ENCODE results near the gene TBXA2R. TPM values are rescaled to one million over a fixed set of nuclear protein-coding genes. Genes with fewer than 3 reads are reported as not detected.
A peak's percentile ranks its signal among the peaks of the same experiment; 100 is the strongest.

The TBXA2R gene
- total RNA-seq, 1 experiment from 2014 or later, result 0.15 TPM

- no peaks in the 10 kb centered on the region for H3K9me2 ChIP-seq (replicated peaks; ENCODE audit: insufficient read depth, low read length)
- H2AFZ ChIP-seq (ENCODE audit: low read length), result no peak overlapping the region
- peaks cover 7% of the 10 kb centered on the region; the same call in 1 of the 2 replicates for H3K4me1 ChIP-seq (ENCODE audit: low read length)
- H3K9me3 ChIP-seq (ENCODE audit: low read length), result no peaks in the 10 kb centered on the region
- no peaks in the 10 kb centered on the region for H3K27me3 ChIP-seq (ENCODE audit: low read length)
- no peak overlapping the region for H3K9ac ChIP-seq (ENCODE audit: low read length)
- H4K20me1 ChIP-seq (ENCODE audit: insufficient read depth, low read depth, low read length), result peaks cover 5% of the 10 kb centered on the region; the same call in 1 of the 2 replicates
- no peaks in the 10 kb centered on the region for H3K36me3 ChIP-seq (ENCODE audit: insufficient read depth, low read length)
- H3K4me2 ChIP-seq (ENCODE audit: low read depth, low read length, poor library complexity, severe bottlenecking), result no peak overlapping the region
- H3K4me3 ChIP-seq (ENCODE audit: low read length), result no peak overlapping the region
- no peaks in the 10 kb centered on the region for H3K79me2 ChIP-seq (ENCODE audit: low read length)
- no peak overlapping the region for H3K27ac ChIP-seq (ENCODE audit: low read length)
- DNase-seq, result no peak
Measured at GRCh38 chr19:3601021-3601420, 5.7 kb downstream of the TBXA2R start.

- no peak overlapping the region for H3K4me2 ChIP-seq (ENCODE audit: low read depth, low read length, poor library complexity, severe bottlenecking)
- no peaks in the 10 kb centered on the region for H3K9me3 ChIP-seq (ENCODE audit: low read length)
- no peak overlapping the region for H3K27ac ChIP-seq (ENCODE audit: low read length)
- H3K9ac ChIP-seq (ENCODE audit: low read length), result no peak overlapping the region
- no peaks in the 10 kb centered on the region for H3K27me3 ChIP-seq (ENCODE audit: low read length)
- no peaks in the 10 kb centered on the region for H3K36me3 ChIP-seq (ENCODE audit: insufficient read depth, low read length)
- H3K9me2 ChIP-seq (replicated peaks; ENCODE audit: insufficient read depth, low read length), result no peaks in the 10 kb centered on the region
- H2AFZ ChIP-seq (ENCODE audit: low read length), result no peak overlapping the region
- H3K79me2 ChIP-seq (ENCODE audit: low read length), result no peaks in the 10 kb centered on the region
- DNase-seq, result no peak
- no peaks in the 10 kb centered on the region for H4K20me1 ChIP-seq (ENCODE audit: insufficient read depth, low read depth, low read length)
- no peak overlapping the region for H3K4me3 ChIP-seq (ENCODE audit: low read length)
- H3K4me1 ChIP-seq (ENCODE audit: low read length), result peaks cover under 1% of the 10 kb centered on the region; the same call in 1 of the 2 replicates
Measured at GRCh38 chr19:3599776-3600187, 6.9 kb downstream of the TBXA2R start.

DNA sequence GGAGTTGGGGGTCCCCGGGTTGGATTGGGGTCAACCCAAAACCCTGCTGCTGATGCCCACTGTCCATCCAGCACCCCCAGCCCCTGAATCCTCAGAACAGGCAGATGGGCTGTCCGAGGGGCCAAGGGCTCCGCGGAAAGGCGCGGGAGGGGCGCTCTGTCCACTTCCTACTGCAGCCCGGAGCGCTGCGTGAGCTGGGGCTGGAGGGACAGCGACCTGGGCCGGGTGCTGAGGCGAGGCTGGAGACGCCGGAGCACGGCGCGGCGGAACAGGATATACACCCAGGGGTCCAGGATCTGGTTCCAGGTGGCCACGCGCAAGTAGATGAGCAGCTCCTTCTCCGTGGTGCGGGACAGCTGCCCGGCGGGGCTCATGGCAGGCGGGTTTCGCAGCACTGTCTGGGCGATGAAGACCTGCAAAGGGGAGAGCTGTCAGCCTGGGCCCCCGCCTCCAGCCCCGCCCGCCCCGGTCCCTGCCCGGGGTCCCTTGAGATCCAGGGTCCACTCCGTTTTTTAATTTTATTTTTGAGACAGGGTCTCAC lies 11.1 kb downstream of the TBXA2R start:
- Histone ChIP-seq H4K20me1 (ENCODE audit: insufficient read depth, low read depth, low read length) (no peaks in the 10 kb centered on the region), H3K9ac (ENCODE audit: low read length) (no peak overlapping the region), H3K9me2 (replicated peaks; ENCODE audit: insufficient read depth, low read length) (no peaks in the 10 kb centered on the region), H3K36me3 (ENCODE audit: insufficient read depth, low read length) (no peaks in the 10 kb centered on the region), H3K4me3 (ENCODE audit: low read length) (no peak overlapping the region), H3K4me1 (ENCODE audit: low read length) (no peaks in the 10 kb centered on the region), H3K27me3 (ENCODE audit: low read length) (no peaks in the 10 kb centered on the region), H3K27ac (ENCODE audit: low read length) (no peak overlapping the region), H2AFZ (ENCODE audit: low read length) (no peak overlapping the region), H3K79me2 (ENCODE audit: low read length) (no peaks in the 10 kb centered on the region), H3K4me2 (ENCODE audit: low read depth, low read length, poor library complexity, severe bottlenecking) (no peak overlapping the region), H3K9me3 (ENCODE audit: low read length) (peaks cover 12% of the 10 kb centered on the region)
- DNase-seq, result no peak

DNA sequence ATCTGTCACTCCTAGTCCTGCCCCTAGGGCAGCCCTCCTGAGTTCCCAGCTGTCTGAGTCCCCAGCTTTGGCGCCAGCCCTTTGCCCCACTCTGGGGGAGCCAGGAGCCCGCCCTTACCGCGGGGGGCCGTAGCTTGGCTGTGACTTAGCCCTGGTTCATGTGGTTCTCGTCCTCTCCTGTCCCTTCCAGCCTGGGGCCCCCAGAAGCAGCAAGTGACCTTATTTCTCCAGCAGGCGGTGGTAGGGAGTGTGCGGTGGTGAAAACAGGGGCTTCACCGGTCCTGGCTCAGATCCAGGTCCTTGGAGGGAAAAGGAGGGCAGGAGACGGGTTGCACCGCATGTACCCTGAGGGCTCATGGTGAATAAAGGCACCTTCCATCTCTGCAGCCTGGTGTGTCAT lies 13.5 kb downstream of the TBXA2R start:
- Histone ChIP-seq H2AFZ (ENCODE audit: low read length) (no peak overlapping the region), H3K9ac (ENCODE audit: low read length) (no peak overlapping the region), H3K27ac (ENCODE audit: low read length) (no peak overlapping the region), H3K9me3 (ENCODE audit: low read length) (peaks cover 16% of the 10 kb centered on the region), H3K27me3 (ENCODE audit: low read length) (no peaks in the 10 kb centered on the region), H4K20me1 (ENCODE audit: insufficient read depth, low read depth, low read length) (no peaks in the 10 kb centered on the region), H3K4me2 (ENCODE audit: low read depth, low read length, poor library complexity, severe bottlenecking) (no peak overlapping the region), H3K79me2 (ENCODE audit: low read length) (no peaks in the 10 kb centered on the region), H3K4me1 (ENCODE audit: low read length) (no peaks in the 10 kb centered on the region), H3K36me3 (ENCODE audit: insufficient read depth, low read length) (no peaks in the 10 kb centered on the region), H3K9me2 (replicated peaks; ENCODE audit: insufficient read depth, low read length) (no peaks in the 10 kb centered on the region), H3K4me3 (ENCODE audit: low read length) (no peak overlapping the region)
- DNase-seq, result peak; percentile 20

DNA sequence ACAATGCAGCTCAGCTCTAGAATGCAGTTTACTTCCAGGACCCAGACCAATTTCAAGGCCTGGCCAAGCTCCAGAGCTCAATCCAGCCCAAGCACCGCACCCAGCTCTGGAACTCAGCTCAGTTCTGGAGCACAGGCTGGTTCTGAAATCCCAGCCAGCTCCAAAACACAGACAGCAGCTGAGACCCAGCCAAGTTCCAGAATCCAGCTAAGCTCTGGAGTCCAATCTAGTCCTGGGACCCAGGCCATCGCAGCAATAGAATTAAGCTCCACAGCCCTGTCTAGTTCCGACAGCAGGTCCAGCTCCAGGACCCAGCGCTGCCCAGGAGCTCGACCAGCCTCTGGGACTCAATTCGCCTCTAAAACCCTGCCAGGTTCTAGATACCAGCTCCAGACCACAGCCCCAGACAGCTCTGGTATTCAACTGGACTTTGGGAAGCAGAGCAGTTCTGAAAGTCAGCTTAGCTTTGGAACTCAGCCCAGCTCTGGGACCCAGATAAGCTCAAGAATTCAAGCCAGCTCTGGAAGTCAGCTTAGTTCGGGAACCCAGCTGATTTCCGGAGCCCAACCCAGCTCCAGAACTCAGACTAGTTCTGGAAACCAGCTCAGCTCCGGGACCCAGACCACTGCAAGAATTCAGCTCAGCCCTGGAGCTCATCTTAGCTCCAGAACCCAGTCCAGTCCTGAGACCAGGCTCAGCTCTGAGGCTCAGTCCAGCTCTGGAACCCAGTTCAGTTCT lies 14.6 kb downstream of the TBXA2R start:
- no peaks in the 10 kb centered on the region for H3K9me2 ChIP-seq (replicated peaks; ENCODE audit: insufficient read depth, low read length)
- no peak overlapping the region for H3K4me2 ChIP-seq (ENCODE audit: low read depth, low read length, poor library complexity, severe bottlenecking)
- peak; percentile 20 for DNase-seq
- no peaks in the 10 kb centered on the region for H3K27me3 ChIP-seq (ENCODE audit: low read length)
- no peaks in the 10 kb centered on the region for H3K36me3 ChIP-seq (ENCODE audit: insufficient read depth, low read length)
- no peak overlapping the region for H3K27ac ChIP-seq (ENCODE audit: low read length)
- no peak overlapping the region for H3K9ac ChIP-seq (ENCODE audit: low read length)
- no peaks in the 10 kb centered on the region for H4K20me1 ChIP-seq (ENCODE audit: insufficient read depth, low read depth, low read length)
- peaks cover 16% of the 10 kb centered on the region for H3K9me3 ChIP-seq (ENCODE audit: low read length)
- H2AFZ ChIP-seq (ENCODE audit: low read length), result no peak overlapping the region
- no peak overlapping the region for H3K4me3 ChIP-seq (ENCODE audit: low read length)
- H3K4me1 ChIP-seq (ENCODE audit: low read length), result no peaks in the 10 kb centered on the region
- no peaks in the 10 kb centered on the region for H3K79me2 ChIP-seq (ENCODE audit: low read length)

DNA sequence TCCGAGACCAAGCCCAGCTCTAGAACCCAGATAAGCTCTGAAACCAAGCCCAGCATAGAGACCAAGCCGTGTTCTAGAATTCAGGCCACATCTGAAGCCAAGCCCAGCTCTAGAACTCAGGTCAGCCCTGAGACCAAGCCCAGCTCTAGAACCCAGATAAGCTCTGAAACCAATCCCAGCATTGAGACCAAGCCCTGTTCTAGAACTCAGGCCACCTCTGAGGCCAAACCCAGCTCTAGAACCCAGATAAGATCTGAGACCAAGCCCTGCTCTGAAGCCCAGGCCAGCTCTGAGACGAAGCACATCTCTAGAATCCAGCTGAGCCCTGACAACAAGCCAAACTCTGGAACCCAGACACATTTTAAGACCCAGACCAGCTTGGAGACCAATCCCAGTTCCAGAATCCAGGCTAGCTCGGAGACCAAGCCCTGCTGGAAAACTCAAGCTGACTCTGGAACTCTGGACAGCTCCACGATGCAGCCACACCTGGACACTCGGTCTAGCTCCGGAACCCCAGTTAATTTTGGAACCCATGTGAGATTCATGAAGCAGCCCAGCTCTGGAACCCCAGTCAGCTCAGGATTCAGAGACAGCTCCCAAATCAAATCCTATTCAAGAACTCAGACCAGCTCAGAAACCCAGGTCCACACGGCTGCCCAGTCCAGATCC lies 15.6 kb downstream of the TBXA2R start:
- Histone ChIP-seq H3K4me1 (ENCODE audit: low read length) (no peaks in the 10 kb centered on the region), H2AFZ (ENCODE audit: low read length) (no peak overlapping the region), H3K4me3 (ENCODE audit: low read length) (no peak overlapping the region), H3K9me2 (replicated peaks; ENCODE audit: insufficient read depth, low read length) (no peaks in the 10 kb centered on the region), H3K79me2 (ENCODE audit: low read length) (no peaks in the 10 kb centered on the region), H3K9me3 (ENCODE audit: low read length) (peaks cover 16% of the 10 kb centered on the region), H3K9ac (ENCODE audit: low read length) (no peak overlapping the region), H3K27me3 (ENCODE audit: low read length) (no peaks in the 10 kb centered on the region), H4K20me1 (ENCODE audit: insufficient read depth, low read depth, low read length) (no peaks in the 10 kb centered on the region), H3K27ac (ENCODE audit: low read length) (no peak overlapping the region), H3K4me2 (ENCODE audit: low read depth, low read length, poor library complexity, severe bottlenecking) (no peak overlapping the region), H3K36me3 (ENCODE audit: insufficient read depth, low read length) (no peaks in the 10 kb centered on the region)
- DNase-seq, result peak; percentile 36

- Histone ChIP-seq H3K4me2 (ENCODE audit: low read depth, low read length, poor library complexity, severe bottlenecking) (no peak overlapping the region), H3K27me3 (ENCODE audit: low read length) (no peaks in the 10 kb centered on the region), H2AFZ (ENCODE audit: low read length) (no peak overlapping the region), H3K79me2 (ENCODE audit: low read length) (no peaks in the 10 kb centered on the region), H3K4me3 (ENCODE audit: low read length) (no peak overlapping the region), H4K20me1 (ENCODE audit: insufficient read depth, low read depth, low read length) (no peaks in the 10 kb centered on the region), H3K4me1 (ENCODE audit: low read length) (no peaks in the 10 kb centered on the region), H3K36me3 (ENCODE audit: insufficient read depth, low read length) (no peaks in the 10 kb centered on the region), H3K9me3 (ENCODE audit: low read length) (peaks cover 16% of the 10 kb centered on the region), H3K9me2 (replicated peaks; ENCODE audit: insufficient read depth, low read length) (no peaks in the 10 kb centered on the region), H3K27ac (ENCODE audit: low read length) (no peak overlapping the region), H3K9ac (ENCODE audit: low read length) (no peak overlapping the region)
- peak; percentile 16 for DNase-seq
Measured at GRCh38 chr19:3589949-3590348, 16.7 kb downstream of the TBXA2R start.

DNA sequence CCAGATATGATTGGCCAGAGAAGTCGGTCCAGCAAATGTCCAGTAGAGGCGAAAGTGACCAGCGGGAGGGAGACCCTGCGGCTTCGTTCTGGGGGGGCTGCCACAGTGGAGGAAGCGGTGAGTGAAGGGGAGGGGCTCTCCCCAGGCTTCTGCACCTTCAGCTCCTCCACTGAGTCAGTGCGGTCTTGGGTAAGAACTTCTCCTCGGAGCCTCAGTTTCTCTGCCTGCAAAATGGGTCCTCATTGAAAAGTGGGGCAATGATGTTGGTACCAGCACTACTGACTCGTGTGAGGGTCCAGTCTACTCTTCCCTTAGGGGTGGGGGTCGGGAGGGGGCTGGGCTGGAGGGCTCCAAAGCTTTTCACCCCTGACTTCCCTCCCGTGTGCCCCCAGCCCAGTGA lies 17.2 kb downstream of the TBXA2R start:
- no peak overlapping the region for H2AFZ ChIP-seq (ENCODE audit: low read length)
- H3K27ac ChIP-seq (ENCODE audit: low read length), result no peak overlapping the region
- peaks cover 16% of the 10 kb centered on the region for H3K9me3 ChIP-seq (ENCODE audit: low read length)
- H3K9ac ChIP-seq (ENCODE audit: low read length), result no peak overlapping the region
- H4K20me1 ChIP-seq (ENCODE audit: insufficient read depth, low read depth, low read length), result no peaks in the 10 kb centered on the region
- H3K79me2 ChIP-seq (ENCODE audit: low read length), result no peaks in the 10 kb centered on the region
- no peak overlapping the region for H3K4me2 ChIP-seq (ENCODE audit: low read depth, low read length, poor library complexity, severe bottlenecking)
- no peaks in the 10 kb centered on the region for H3K27me3 ChIP-seq (ENCODE audit: low read length)
- no peaks in the 10 kb centered on the region for H3K36me3 ChIP-seq (ENCODE audit: insufficient read depth, low read length)
- H3K9me2 ChIP-seq (replicated peaks; ENCODE audit: insufficient read depth, low read length), result no peaks in the 10 kb centered on the region
- no peak overlapping the region for H3K4me3 ChIP-seq (ENCODE audit: low read length)
- H3K4me1 ChIP-seq (ENCODE audit: low read length), result no peaks in the 10 kb centered on the region
- DNase-seq, result peak; percentile 20

All from Karpas-422 (cell line).